Activated T-helper 1 cell treated with anti-CD3 and anti-CD28 coated beads, Interleukin-12 subunit alpha, Interleukin-12 subunit beta, Interleukin-2, Interleukin-4 antibody, amounts not matched to agents 30 ng/mL and 10 ng/mL and 1 ng/mL, durations not matched to agents 14 hours and 24 hours and 36 hours (primary cell): Measurements from ENCODE around the gene GSTM5. TPM values are rescaled to one million over a fixed set of nuclear protein-coding genes. Genes with fewer than 3 reads are reported as not detected.
"Not testable (repeated sequence)": the region's sequence is repeated elsewhere in the genome, so short reads cannot be mapped to it uniquely, and the experiment has no call there.

Source experiments
- DNase-seq: peaks from one replicate; pipeline ENCODE4 v3.0.0; 2021; ENCODE audit warnings: low spot score
- H3K27ac Mint-ChIP-seq: one replicate; pipeline ENCODE4 v1.8.0; 2021; ENCODE audit warnings: mild to moderate bottlenecking, mixed read lengths
- H3K27me3 Mint-ChIP-seq: one replicate; pipeline ENCODE4 v1.8.0; 2022; ENCODE audit warnings: mild to moderate bottlenecking, moderate library complexity, mixed read lengths; ENCODE audit not compliant: insufficient read depth
- H3K36me3 Mint-ChIP-seq: one replicate; pipeline ENCODE4 v1.8.0; 2021; ENCODE audit warnings: low read depth, mixed read lengths
- H3K4me1 Mint-ChIP-seq: one replicate; pipeline ENCODE4 v1.8.0; 2021; ENCODE audit warnings: low read depth, mixed read lengths
- H3K4me3 Mint-ChIP-seq: one replicate; pipeline ENCODE4 v1.8.0; 2021; ENCODE audit warnings: mild to moderate bottlenecking, moderate library complexity, mixed read lengths
- H3K9me3 Mint-ChIP-seq: one replicate; pipeline ENCODE4 v1.8.0; 2021; ENCODE audit warnings: mixed read lengths
- intact Hi-C: fragments of 100-400 bp; cut with micrococcal nuclease; formaldehyde crosslinking; loops from one replicate; pipeline ENCODE4 v1.15.1; 2024
- total RNA-seq: library from RNA; stranded (reverse); gene quantifications from 2 replicates; pipeline ENCODE4 v1.2.3, GENCODE V29; 2022

GSTM5 gene
- total RNA-seq, 1 donor from 2014 or later = 0.08 TPM

- no peak overlapping the region for H3K27ac Mint-ChIP-seq
- intact Hi-C loops = no loop called here
- no peaks in the 10 kb centered on the region for H3K36me3 Mint-ChIP-seq
- no peak for DNase-seq
- H3K4me1 Mint-ChIP-seq = no peaks in the 10 kb centered on the region
- H3K27me3 Mint-ChIP-seq = peaks cover 1% of the 10 kb centered on the region
- no peaks in the 10 kb centered on the region for H3K9me3 Mint-ChIP-seq
- H3K4me3 Mint-ChIP-seq = no peak overlapping the region
These were observed 51.0 kb downstream of the GSTM5 start for GRCh38 chr1:109762821-109763645.

GRCh38 chr1:109763646-109764415 lies 51.8 kb downstream of the GSTM5 start, which contains the start of gene EPS8L3:
EPS8L3 (minus strand) TSS chr1:109763923; CDS start chr1:109761749, 2,174 bp downstream.
- no peaks in the 10 kb centered on the region for H3K4me1 Mint-ChIP-seq
- H3K36me3 Mint-ChIP-seq = no peaks in the 10 kb centered on the region
- H3K27ac Mint-ChIP-seq = no peak within 1 kb of the TSS
- H3K4me3 Mint-ChIP-seq = no peak within 1 kb of the TSS
- no peak for DNase-seq
- no peaks in the 10 kb centered on the region for H3K9me3 Mint-ChIP-seq
- H3K27me3 Mint-ChIP-seq = peaks cover 1% of the 10 kb centered on the region
- intact Hi-C loops = no loop called here

- Mint-ChIP-seq H3K27ac (no peak overlapping the region), H3K4me1 (peaks cover 6% of the 10 kb centered on the region), H3K27me3 (peaks cover 3% of the 10 kb centered on the region), H3K9me3 (no peaks in the 10 kb centered on the region), H3K36me3 (no peaks in the 10 kb centered on the region), H3K4me3 (no peak overlapping the region)
- intact Hi-C loops = no loop called here
- DNase-seq = no peak
These were observed 52.8 kb downstream of the GSTM5 start for GRCh38 chr1:109764561-109765482.

- intact Hi-C loops = no loop called here
- no peak overlapping the region for H3K27ac Mint-ChIP-seq
- H3K4me1 Mint-ChIP-seq = peaks cover 6% of the 10 kb centered on the region
- H3K9me3 Mint-ChIP-seq = no peaks in the 10 kb centered on the region
- no peak for DNase-seq
- peaks cover 3% of the 10 kb centered on the region for H3K27me3 Mint-ChIP-seq
- H3K36me3 Mint-ChIP-seq = no peaks in the 10 kb centered on the region
- no peak overlapping the region for H3K4me3 Mint-ChIP-seq
These were observed 53.4 kb downstream of the GSTM5 start for GRCh38 chr1:109765483-109765815.

GRCh38 chr1:109765896-109766615 lies 54.0 kb downstream of the GSTM5 start:
- Mint-ChIP-seq H3K9me3 (no peaks in the 10 kb centered on the region), H3K27ac (no peak overlapping the region), H3K27me3 (peaks cover 4% of the 10 kb centered on the region), H3K36me3 (no peaks in the 10 kb centered on the region), H3K4me1 (peaks cover 6% of the 10 kb centered on the region), H3K4me3 (no peak overlapping the region)
- DNase-seq = no peak
- intact Hi-C loops = no loop called here

GRCh38 chr1:109766991-109767636 lies 55.1 kb downstream of the GSTM5 start:
- H3K4me3 Mint-ChIP-seq, H3K27ac Mint-ChIP-seq, DNase-seq, H3K9me3 Mint-ChIP-seq, intact Hi-C loops, H3K36me3 Mint-ChIP-seq, H3K4me1 Mint-ChIP-seq, H3K27me3 Mint-ChIP-seq: not testable (repeated sequence)

Other genes with a start within 250 kb of the GSTM5 start
- not detected in 2 replicates for gene SYPL2, start 245.7 kb upstream of the GSTM5 start, total RNA-seq
- 17.4 and 18.0 TPM in 2 replicates for gene ATXN7L2, start 228.3 kb upstream of the GSTM5 start, total RNA-seq
- gene CYB561D1, start 218.2 kb upstream of the GSTM5 start, total RNA-seq = 12.6 and 13.4 TPM in 2 replicates
- gene AMIGO1, start 202.5 kb upstream of the GSTM5 start, total RNA-seq = 1.2 TPM in 2 replicates
- gene GPR61, start 172.4 kb upstream of the GSTM5 start, total RNA-seq = not detected in 2 replicates
- 8.4 and 8.9 TPM in 2 replicates for gene GNAI3, start 163.6 kb upstream of the GSTM5 start, total RNA-seq
- gene GNAT2, start 92.6 kb upstream of the GSTM5 start, total RNA-seq = 0.44 and 1.2 TPM in 2 replicates
- gene AMPD2, start 92.4 kb upstream of the GSTM5 start, total RNA-seq = 92.4 and 100 TPM in 2 replicates
- gene GSTM4, start 56.2 kb upstream of the GSTM5 start, total RNA-seq = 6.5 and 8.9 TPM in 2 replicates
- gene GSTM2, start 44.2 kb upstream of the GSTM5 start, total RNA-seq = 19.0 and 19.2 TPM in 2 replicates
- 77.4 and 86.4 TPM in 2 replicates for gene GSTM1, start 24.4 kb upstream of the GSTM5 start, total RNA-seq
- gene GSTM3, start 28.8 kb downstream of the GSTM5 start, total RNA-seq = 10.1 and 11.0 TPM in 2 replicates
- gene EPS8L3, start 51.7 kb downstream of the GSTM5 start, total RNA-seq = not detected in 2 replicates
- gene CSF1, start 198.6 kb downstream of the GSTM5 start, total RNA-seq = 269 and 275 TPM in 2 replicates